Ishikawa (cell line): ENCODE data around the gene CNTN4.

Experiments
- CEBPB ChIP-seq: IDR thresholded peaks from 2 replicates; pipeline ENCODE4 v1.6.1; 2012
- CREB1 ChIP-seq: IDR thresholded peaks from 2 replicates; pipeline ENCODE4 v1.6.1; 2012; ENCODE audit warnings: low read depth
- EGR1 ChIP-seq: IDR thresholded peaks from 2 replicates; pipeline ENCODE4 v1.6.1; 2012
- EP300 ChIP-seq: IDR thresholded peaks from 2 replicates; pipeline ENCODE4 v1.6.1; 2012; ENCODE audit warnings: borderline replicate concordance
- FOXM1 ChIP-seq: IDR thresholded peaks from 2 replicates; pipeline ENCODE4 v1.6.1; 2012; ENCODE audit warnings: low read depth, borderline replicate concordance
- NFIC ChIP-seq: IDR thresholded peaks from 2 replicates; pipeline ENCODE4 v1.6.1; 2012
- RAD21 ChIP-seq: IDR thresholded peaks from 2 replicates; pipeline ENCODE4 v1.6.1; 2012; ENCODE audit warnings: low read depth
- TAF1 ChIP-seq: IDR thresholded peaks from 2 replicates; pipeline ENCODE4 v1.6.1; 2012; ENCODE audit warnings: low read depth, mild to moderate bottlenecking
- TCF12 ChIP-seq: IDR thresholded peaks from 2 replicates; pipeline ENCODE4 v1.6.1; 2012; ENCODE audit warnings: low read depth
- TEAD4 ChIP-seq: IDR thresholded peaks from 2 replicates; pipeline ENCODE4 v1.6.1; 2012
- USF1 ChIP-seq: IDR thresholded peaks from 2 replicates; pipeline ENCODE4 v1.6.1; 2012
- YY1 ChIP-seq: IDR thresholded peaks from 2 replicates; pipeline ENCODE4 v1.6.1; 2012; ENCODE audit warnings: low read depth
- ZBTB7A ChIP-seq: IDR thresholded peaks from 2 replicates; pipeline ENCODE4 v1.6.1; 2012; ENCODE audit warnings: low read depth
- TF ChIP-seq, protein P1 (sequence below): IDR thresholded peaks from 2 replicates; pipeline ENCODE4 v1.6.1; 2012
- TF ChIP-seq, protein P2 (sequence below): IDR thresholded peaks from 2 replicates; pipeline ENCODE4 v1.6.1; 2012; ENCODE audit warnings: low read depth, mild to moderate bottlenecking

The CNTN4 gene

GRCh38 chr3:2218816-2219215, 120.2 kb downstream of the CNTN4 start:
- no peak for TF ChIP-seq TEAD4
- no peak for TF ChIP-seq ZBTB7A
- no peak for TF ChIP-seq USF1
- TF ChIP-seq EGR1 = no peak

GRCh38 chr3:2236203-2236602, 137.5 kb downstream of the CNTN4 start:
- TF ChIP-seq TCF12 = no peak
- TF ChIP-seq YY1 = no peak
- TF ChIP-seq RAD21 = no peak
- no peak for TF ChIP-seq FOXM1
- TF ChIP-seq TAF1 = no peak

DNA sequence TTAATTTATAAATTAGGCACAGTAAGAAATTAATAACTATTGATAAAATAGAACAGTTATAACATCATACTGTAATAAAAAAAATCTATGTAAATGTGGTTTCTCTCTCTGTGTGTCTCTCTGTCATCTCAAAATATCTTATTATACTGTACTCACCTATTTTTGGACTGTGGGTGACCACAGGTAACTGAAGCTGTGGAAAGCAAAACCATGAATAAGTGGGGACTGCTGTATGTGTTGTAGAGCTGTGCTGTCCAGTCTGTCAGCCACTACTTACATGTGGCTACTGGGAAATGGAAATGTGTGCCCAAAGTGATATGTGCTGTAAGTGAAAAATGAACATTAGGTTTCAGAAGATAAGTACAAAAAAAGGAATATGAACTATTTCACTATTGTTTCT, 145.5 kb downstream of the CNTN4 start:
- TF ChIP-seq RAD21 = no peak
- TF ChIP-seq FOXM1 = no peak
- TF ChIP-seq EP300 = no peak
- no peak for TF ChIP-seq NFIC
- TF ChIP-seq, protein P1, sequence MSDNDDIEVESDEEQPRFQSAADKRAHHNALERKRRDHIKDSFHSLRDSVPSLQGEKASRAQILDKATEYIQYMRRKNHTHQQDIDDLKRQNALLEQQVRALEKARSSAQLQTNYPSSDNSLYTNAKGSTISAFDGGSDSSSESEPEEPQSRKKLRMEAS = no peak
- no peak for TF ChIP-seq CREB1

DNA sequence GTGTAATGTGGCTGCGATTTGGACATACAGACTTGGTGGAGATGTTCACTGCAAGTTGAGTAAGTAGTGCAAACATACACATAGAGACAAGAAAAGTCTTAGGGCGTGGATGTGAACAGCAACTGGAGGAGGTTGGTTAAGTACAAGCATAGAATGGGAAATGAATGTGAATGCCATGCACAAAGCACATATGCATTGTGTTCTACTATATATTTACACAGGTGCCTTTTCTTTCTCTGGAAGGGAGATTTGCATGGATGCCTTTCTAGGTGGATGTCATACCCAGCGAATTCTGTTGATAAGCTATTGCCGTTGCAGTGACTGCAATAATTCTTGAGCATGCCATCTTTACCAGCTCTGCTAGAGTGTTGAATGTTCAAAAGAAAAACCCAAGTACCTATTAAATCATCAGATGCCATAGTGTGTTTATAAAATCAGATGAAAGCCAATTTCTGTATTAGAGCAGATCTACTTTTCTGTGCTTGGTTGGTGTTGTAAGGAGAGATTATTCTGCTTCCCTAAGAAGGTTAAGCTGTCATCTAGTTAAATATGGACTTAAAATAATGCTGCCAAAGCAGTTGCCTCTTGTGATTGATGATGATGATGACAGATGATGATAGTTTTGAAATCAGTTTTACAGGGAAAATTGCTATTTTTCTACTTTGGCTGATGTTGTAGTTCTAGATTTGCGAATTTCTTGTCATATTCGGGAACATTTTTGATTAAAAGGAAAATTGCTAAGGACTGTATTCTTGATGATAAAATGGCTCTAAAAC, 148.4 kb downstream of the CNTN4 start:
- TF ChIP-seq YY1 = no peak
- TF ChIP-seq EGR1 = no peak
- TF ChIP-seq CREB1 = no peak
- TF ChIP-seq ZBTB7A = no peak
- no peak for TF ChIP-seq RAD21
- TF ChIP-seq TEAD4 = no peak
- no peak for TF ChIP-seq FOXM1
- TF ChIP-seq USF1 = no peak
- no peak for TF ChIP-seq EP300
- TF ChIP-seq, protein P1 = no peak
- TF ChIP-seq TAF1 = no peak
- TF ChIP-seq, protein P2, sequence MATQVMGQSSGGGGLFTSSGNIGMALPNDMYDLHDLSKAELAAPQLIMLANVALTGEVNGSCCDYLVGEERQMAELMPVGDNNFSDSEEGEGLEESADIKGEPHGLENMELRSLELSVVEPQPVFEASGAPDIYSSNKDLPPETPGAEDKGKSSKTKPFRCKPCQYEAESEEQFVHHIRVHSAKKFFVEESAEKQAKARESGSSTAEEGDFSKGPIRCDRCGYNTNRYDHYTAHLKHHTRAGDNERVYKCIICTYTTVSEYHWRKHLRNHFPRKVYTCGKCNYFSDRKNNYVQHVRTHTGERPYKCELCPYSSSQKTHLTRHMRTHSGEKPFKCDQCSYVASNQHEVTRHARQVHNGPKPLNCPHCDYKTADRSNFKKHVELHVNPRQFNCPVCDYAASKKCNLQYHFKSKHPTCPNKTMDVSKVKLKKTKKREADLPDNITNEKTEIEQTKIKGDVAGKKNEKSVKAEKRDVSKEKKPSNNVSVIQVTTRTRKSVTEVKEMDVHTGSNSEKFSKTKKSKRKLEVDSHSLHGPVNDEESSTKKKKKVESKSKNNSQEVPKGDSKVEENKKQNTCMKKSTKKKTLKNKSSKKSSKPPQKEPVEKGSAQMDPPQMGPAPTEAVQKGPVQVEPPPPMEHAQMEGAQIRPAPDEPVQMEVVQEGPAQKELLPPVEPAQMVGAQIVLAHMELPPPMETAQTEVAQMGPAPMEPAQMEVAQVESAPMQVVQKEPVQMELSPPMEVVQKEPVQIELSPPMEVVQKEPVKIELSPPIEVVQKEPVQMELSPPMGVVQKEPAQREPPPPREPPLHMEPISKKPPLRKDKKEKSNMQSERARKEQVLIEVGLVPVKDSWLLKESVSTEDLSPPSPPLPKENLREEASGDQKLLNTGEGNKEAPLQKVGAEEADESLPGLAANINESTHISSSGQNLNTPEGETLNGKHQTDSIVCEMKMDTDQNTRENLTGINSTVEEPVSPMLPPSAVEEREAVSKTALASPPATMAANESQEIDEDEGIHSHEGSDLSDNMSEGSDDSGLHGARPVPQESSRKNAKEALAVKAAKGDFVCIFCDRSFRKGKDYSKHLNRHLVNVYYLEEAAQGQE = no peak
- TF ChIP-seq TCF12 = no peak
- TF ChIP-seq NFIC = no peak

DNA sequence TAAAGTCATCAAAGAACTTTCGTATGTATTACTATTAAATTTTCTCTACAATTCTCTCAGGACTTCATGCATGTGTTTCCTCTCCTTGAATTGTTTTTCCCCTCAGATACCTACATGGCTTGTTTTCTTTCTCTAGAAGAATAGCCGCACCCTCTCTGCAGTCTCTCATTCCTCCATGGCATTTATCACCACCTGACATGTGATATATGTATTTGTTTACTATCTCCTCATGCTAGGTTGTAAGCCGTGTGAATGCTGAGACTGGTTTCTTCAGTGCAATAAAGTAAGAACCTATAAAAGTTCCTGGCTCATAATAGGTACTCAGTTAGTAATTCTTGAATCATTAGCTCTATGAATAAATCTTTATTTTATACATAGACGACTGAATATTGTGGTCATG, 149.2 kb downstream of the CNTN4 start:
- TF ChIP-seq, protein P1 = no peak
- TF ChIP-seq YY1 (no peak), EP300 (no peak)

DNA sequence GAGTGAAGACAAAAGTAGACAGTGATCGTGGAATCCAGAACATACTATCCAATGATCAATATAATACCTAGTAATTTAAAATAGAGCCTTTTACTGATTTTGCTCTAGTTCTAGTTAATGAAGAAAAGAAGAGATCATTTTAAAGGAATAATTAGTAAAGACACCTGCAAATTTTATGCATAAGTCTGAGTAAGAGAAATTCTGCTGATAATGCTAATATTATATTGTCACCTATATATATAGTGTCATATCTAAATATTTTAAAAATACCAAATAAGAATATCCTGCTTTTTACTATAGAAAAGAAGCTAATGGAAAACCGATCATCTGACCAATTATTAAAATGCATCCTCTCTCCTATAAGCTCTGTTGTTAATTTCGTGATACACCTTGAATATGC, 152.1 kb downstream of the CNTN4 start:
- TF ChIP-seq RAD21 = no peak
- TF ChIP-seq YY1 = no peak
- TF ChIP-seq CEBPB = no peak
- no peak for TF ChIP-seq ZBTB7A
- TF ChIP-seq, protein P2 = no peak
- no peak for TF ChIP-seq TAF1
- TF ChIP-seq EP300 = no peak
- TF ChIP-seq, protein P1 = no peak
- no peak for TF ChIP-seq TCF12
- no peak for TF ChIP-seq NFIC
- no peak for TF ChIP-seq TEAD4
- no peak for TF ChIP-seq USF1
- TF ChIP-seq FOXM1 = no peak
- no peak for TF ChIP-seq EGR1
- no peak for TF ChIP-seq CREB1
